HG02840 (cell line): Measurements from ENCODE around the gene MCUB.
"Not testable (repeated sequence)": the region's sequence is repeated elsewhere in the genome, so short reads cannot be mapped to it uniquely, and the experiment has no call there.

Experiments used
- ATAC-seq: cut with Tn5 transposase; IDR thresholded peaks from one replicate; pipeline ENCODE4 v1.9.1; 2021; ENCODE audit warnings: mild to moderate bottlenecking, moderate library complexity, moderate number of reproducible peaks; ENCODE audit not compliant: unreplicated experiment, low FRiP score

Gene MCUB

GRCh38 chr4:109675181-109675580 lies 115.1 kb downstream of the MCUB start:
- no peak for ATAC-seq

- no peak for ATAC-seq
Observed at GRCh38 chr4:109675843-109676242, 115.8 kb downstream of the MCUB start.

GRCh38 chr4:109676886-109677285 lies 116.8 kb downstream of the MCUB start:
- ATAC-seq = no peak

- not testable (repeated sequence) for ATAC-seq
Observed at GRCh38 chr4:109678472-109678871, 118.4 kb downstream of the MCUB start.

GRCh38 chr4:109678925-109679324 lies 118.9 kb downstream of the MCUB start:
- not testable (repeated sequence) for ATAC-seq

- ATAC-seq = no peak
Observed at GRCh38 chr4:109682875-109683274, 122.8 kb downstream of the MCUB start.

GRCh38 chr4:109683621-109684253 lies 123.7 kb downstream of the MCUB start:
- ATAC-seq = no peak

GRCh38 chr4:109684727-109685126 lies 124.7 kb downstream of the MCUB start:
- ATAC-seq = no peak

GRCh38 chr4:109690690-109691410 lies 130.8 kb downstream of the MCUB start:
- peak; percentile 87 for ATAC-seq

GRCh38 chr4:109691411-109691920 lies 131.4 kb downstream of the MCUB start:
- no peak for ATAC-seq

- no peak for ATAC-seq
Observed at GRCh38 chr4:109698656-109699055, 138.6 kb downstream of the MCUB start.

GRCh38 chr4:109699553-109700225 lies 139.6 kb downstream of the MCUB start:
- no peak for ATAC-seq

- ATAC-seq = no peak
Observed at GRCh38 chr4:109701566-109702410, 141.7 kb downstream of the MCUB start.

- ATAC-seq = peak; percentile 69
Observed at GRCh38 chr4:109702950-109703663, 143.1 kb downstream of the MCUB start, which contains the start of gene CASP6. TSS of gene CASP6 (minus strand) at chr4:109703445. CDS start at chr4:109703395, 50 bp downstream.

GRCh38 chr4:109703664-109704361 lies 143.8 kb downstream of the MCUB start:
- ATAC-seq = no peak

- no peak for ATAC-seq
Observed at GRCh38 chr4:109708435-109708834, 148.4 kb downstream of the MCUB start.

GRCh38 chr4:109708990-109709389 lies 148.9 kb downstream of the MCUB start:
- peak; percentile 90 for ATAC-seq

GRCh38 chr4:109713500-109713899 lies 153.5 kb downstream of the MCUB start:
- ATAC-seq = no peak

GRCh38 chr4:109718759-109719158 lies 158.7 kb downstream of the MCUB start:
- no peak for ATAC-seq
